ENCODE measurements around the gene KCNG1. TPM values are rescaled to one million over a fixed set of nuclear protein-coding genes. Genes with fewer than 3 reads are reported as not detected.

KCNG1 gene
- polyA plus RNA-seq, 1 donor, result 0.32 TPM

DNA sequence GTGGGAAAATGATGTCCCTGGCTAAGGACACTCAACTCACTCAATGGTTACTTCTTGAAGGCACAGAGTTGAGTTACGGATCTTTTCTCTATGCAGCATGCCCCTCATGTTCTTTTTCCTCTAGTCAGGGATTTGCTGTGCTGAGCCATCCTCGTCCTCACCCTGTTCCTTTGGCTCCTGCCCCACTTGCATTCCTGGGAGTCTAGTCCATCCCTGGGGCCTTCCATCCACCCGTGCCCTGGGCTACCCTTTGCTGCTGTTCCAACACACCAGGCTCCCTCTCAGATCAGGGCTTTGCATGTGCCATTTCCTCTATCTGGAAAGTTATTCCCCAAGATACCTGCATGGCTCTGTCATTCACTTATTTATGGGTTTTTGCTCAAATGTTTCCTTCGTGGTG, 13.3 kb upstream of the KCNG1 start:
- DNase-seq (ENCODE audit: low read depth), result no peak

- DNase-seq (ENCODE audit: low read depth), result no peak
Measured at GRCh38 chr20:51034988-51035656, 12.2 kb upstream of the KCNG1 start.

DNA sequence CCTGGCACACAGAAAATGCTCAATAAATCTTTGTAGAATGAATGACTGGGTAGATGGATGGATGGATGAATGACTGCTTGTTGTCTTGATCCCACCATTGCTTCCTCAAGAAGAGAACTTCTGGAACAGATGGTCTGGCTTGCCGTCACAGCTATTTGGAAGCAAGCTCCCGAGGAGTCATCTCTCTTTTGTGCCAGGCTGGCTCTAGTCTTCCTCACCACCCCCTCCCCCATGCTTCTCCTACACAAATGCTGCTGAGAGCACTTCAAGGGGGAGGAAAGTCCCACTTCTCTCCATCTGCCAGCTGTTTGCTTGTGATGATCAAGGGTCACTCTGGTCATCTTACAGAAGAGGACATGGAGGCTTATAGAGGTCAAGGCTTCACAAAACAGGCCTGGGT, 11.6 kb upstream of the KCNG1 start:
- no peak for DNase-seq (ENCODE audit: low read depth)

GRCh38 chr20:51029963-51030920, 7.3 kb upstream of the KCNG1 start:
- peak; percentile 48 for DNase-seq (ENCODE audit: low read depth)

DNA sequence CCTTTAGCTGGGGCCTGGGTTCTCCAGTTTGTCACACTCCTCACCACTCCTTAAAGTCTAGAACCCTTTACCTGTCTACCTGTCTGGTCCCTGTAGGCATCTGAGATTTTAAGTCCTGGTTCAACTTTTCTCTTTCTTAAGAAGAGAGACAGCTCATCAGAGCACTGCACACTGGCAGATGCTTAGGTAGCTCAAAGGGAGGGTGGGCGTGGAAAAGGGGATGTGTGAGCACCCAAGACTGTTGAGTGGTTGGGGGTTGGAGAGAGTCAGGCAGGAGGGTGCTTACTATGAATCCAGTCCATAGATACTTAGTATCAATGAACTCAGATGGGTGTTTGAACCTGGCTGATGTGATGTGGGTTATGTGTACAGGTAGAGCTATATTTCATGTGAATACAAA, 6.6 kb upstream of the KCNG1 start:
- no peak for DNase-seq (ENCODE audit: low read depth)

- no peak for DNase-seq (ENCODE audit: low read depth)
Measured at GRCh38 chr20:51028616-51029212, 5.8 kb upstream of the KCNG1 start.

DNA sequence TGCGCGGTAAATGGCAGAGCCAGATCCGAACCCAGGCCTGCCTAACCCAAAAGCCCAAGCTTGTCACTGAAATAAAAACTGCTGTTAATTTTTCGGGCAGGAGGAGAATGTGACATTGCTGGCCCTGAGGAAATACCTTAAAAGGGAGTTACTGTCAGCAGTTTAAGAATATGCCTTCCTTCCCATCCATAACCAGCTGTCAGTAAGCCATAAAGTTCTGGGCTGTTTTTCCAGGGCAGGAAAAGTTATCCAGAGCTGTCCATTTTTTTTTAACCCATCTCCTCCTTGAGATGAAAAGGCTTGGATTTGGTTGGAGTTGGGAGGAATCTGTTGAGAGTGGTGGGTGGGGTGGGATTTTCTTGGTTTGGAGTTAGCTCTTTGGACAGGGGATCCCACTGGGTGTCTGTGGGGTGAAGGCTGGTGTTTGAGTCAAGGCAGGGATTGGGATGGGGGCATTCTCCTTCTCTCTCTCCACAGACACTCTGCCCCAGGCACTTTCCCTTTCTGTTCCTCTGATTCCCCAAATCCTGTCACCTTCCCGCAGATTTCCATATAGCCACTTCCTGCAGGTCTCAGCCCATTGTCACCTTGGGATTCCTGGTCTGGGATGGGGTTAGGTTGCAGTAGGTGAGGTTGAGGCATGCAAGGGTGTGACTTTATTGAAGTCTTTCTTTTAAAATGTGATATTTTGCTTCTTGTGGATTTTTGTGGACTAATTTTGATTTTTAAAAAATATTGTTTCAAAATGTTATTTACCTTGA, 4.3 kb upstream of the KCNG1 start:
- no peak for DNase-seq (ENCODE audit: low read depth)

DNA sequence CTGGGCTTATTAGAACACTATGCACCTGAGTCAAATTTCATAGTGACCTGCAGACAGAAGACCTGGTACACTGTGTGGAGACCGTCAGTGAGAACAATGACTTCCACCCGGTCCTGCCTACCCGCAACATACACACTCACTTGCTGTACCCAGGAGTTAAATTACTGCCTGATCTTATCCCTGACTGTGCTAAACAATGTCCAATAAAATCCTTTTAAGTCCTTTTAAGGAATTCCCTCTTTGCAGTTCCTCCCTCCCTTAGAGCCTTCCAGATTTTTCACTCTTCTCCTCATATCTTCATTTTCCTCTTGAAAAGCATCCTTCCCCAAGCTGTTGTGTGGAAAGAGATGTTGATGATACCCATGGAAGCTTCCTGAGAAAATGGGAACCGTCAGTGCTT, 3.4 kb upstream of the KCNG1 start:
- DNase-seq (ENCODE audit: low read depth), result no peak

- DNase-seq (ENCODE audit: low read depth), result no peak
Measured at GRCh38 chr20:51024761-51025160, 1.9 kb upstream of the KCNG1 start.

DNA sequence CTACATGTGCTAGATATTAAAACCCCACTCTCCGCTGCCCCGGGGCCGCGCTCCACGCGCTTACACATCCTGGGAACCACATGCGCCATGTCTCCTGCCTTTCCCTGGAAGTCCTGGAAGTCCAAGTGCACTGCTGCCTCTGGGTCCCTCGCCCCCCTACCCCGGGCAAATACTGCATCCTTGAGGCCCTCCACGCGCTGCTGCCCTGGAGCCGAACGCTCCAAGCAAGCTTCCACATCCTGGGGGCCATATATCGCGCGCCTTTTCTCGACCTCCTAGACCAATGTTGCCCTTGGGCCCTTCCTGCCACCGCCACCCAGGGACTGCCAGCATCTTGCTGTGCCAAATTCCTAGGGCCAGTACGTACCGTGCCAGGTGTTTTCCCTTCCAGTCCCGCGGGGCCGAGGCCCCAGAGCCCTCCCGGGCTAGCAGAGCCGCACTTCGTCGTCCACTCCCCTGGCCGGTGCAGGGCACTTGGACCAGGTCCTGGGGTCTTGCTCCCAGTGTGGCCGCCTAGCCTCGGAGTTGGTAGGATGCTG, 779 bp upstream of the KCNG1 start:
- no peak for DNase-seq (ENCODE audit: low read depth)

DNA sequence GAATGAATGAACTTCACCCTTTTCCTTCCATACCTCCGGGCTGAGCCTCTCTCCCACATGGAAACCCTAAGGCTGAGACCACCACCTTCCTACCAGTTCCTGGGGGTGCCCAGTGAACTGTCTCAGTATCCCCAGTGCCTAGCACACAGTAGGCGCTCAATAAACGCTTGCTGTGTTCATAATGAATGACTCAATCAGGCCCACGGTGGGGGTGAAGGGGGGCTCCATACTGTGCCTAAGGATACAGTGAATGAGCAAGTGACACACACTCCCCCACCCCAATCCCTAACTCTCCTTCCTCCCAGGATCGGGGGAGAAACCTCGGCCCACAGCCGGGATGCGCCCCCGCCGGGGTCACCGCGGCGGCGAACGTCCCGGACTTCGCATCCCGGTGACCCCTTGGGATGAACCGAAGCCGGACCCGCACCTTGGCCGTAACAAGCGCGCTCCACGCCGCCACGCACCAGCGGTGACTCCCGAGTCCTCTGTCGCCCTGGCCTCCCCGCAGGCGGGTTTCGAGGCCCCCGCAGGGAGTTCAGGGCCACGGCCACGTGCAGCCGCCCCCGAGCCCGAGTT, 592 bp downstream of the KCNG1 start:
- DNase-seq (ENCODE audit: low read depth), result no peak

DNA sequence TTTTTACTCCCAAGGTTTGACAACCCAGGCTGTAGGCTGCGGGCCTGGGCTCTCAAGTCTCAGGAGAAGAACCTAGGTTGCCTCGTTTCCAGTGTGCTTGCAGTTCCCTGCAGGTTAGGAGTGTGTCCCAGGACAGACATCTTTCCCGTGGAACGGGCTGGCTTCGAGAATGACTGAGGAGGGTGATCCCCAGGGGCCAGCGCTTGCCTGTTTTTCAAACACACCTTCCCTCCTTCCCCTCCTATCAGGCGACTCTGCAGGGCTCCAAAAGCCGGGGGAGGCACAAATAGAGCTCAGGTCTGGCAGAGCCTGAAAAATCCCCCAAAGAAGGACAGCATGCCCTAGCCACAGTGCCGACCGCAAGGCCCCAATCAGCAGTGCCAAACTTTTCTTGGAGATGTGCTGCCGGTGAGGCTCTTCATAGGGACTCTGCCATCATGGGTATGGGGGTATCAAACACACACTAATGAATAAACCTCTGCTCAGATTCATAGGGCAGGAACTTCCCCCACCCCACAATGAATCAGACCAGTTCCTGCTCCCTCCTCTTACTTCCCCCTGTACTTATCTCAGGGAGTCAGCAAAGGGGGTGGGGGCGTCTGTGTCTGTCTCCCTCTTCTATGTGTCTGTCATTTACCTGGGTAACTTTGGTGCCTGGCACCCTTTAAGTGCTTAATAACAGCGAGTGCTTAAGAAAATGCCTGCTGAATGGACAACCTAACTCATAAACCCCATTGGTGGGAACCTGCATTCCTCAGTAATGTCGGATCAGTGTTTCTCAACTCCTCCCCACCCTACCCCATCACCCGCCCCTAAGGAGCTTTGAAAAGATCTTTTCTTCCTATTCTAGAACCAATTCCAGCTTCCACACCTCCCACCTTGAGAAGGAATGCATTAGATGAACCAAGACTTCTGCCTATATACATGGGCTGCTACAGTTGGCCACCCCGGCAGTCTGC, 1.6 kb downstream of the KCNG1 start:
- DNase-seq (ENCODE audit: low read depth), result no peak

- DNase-seq (ENCODE audit: low read depth), result no peak
Measured at GRCh38 chr20:51020657-51021056, 2.2 kb downstream of the KCNG1 start.

DNA sequence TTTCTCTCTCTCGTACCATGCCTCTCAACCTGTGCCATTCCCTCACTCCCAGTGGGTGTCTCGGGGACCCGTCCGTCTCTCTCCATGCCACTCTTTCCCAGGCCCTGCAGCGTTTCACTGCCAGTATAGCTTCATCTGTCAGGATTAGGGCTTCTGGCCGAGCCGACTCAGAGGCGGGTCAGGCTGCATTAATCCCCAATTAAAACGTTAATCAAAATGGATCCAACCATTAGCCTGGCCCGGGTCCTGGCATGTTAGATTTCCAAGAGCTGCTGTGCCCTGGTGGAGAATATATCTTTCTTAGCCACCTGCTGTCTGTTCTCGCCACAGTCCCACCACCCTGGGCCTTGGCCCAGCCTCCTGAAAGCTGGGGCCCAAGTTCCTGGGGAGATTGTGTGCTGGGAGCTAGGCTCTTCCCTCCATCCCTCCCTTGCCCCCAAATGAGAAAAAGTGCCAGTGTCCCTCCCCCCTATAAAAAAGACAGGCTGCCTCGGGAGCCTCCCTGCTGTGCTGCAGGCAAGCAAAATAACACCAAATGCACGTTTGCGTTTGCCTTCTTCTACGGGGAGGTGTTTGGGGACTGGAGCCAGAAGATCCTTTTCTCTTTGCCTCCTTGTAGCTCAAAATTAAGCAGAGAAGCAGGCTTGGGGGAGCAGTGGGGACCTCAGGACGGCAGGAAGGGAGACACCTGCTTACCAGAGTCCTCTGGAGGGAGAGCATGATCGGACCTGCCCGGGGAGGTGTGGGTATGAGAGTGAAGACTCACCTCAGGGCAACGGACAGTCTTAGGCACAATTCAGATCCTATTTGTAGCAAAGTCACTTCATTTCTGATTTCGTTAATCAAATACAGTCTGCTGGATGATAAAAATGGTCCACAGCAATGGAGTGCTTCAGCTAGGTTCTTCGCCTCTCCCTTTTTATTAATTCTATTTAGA, 3.0 kb downstream of the KCNG1 start:
- DNase-seq (ENCODE audit: low read depth), result no peak

DNA sequence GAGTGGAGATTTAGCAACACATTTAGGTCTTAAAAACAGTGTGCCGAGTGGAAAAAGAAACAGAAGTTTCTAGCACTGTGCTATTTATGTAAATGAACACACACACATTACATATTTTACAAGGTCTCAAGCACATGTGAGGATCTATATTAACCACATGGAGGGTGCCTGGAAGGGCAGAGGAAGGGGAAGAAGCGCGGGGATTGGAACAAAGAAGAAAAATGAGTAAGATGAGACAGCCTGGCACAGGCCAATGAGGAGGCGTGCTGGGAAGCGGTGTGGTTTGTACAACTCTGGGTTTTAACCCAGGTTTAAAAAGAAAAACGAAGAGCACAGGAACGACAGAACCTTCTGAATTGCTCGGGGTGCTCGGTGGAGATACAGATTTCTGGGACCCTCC, 5.7 kb downstream of the KCNG1 start:
- DNase-seq (ENCODE audit: low read depth), result no peak

- DNase-seq (ENCODE audit: low read depth), result no peak
Measured at GRCh38 chr20:51016521-51016920, 6.4 kb downstream of the KCNG1 start.

DNA sequence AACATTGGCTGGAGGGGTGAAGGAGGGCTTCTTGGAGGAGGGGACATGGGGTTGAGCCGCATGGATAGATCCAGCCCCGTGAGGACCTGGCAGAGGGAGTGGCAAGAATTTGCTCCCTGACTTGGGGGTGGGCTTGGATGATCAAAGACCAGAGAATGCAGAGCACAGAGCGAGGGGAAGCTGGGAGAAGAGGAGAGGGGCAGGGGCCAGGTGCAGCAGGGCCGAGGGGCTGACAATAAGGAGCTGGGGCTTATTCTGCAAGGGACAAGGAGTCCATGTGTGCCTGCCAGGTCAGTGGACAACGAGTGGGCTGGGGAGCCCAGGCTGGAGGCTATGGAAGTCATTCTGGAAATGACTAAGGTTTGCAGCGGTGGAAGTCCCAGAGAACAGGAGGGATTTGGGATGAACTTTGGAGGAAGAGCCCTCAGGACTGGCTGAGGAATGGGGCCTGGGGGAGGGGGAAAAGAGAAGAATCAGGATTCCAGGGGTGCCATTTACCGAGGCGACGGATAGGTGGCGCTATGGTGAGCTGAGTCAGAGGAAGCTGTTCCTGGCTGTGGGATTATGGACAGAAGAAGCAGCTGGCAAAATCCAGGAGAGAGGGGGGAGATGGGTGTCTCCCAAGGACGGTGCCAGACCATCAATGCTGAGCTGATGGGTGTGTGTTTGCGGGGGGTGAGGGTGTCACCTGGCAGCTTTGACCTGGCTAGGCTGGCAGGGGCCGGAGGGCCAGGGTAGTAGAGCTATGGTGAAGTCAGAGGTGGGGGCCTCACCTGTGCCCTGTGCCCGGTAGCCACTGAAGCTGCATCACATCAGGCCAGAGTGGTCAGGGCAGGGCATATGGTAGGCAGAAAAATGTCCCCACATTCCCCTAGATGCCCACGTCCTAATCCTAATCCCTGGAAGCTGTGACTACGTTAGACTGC, 7.8 kb downstream of the KCNG1 start:
- DNase-seq (ENCODE audit: low read depth), result no peak
